Measurements from ENCODE around the gene ERI3. TPM values are rescaled to one million over a fixed set of nuclear protein-coding genes. Genes with fewer than 3 reads are reported as not detected.

Gene ERI3
- total RNA-seq, 1 donor, result 50.0 TPM

DNA sequence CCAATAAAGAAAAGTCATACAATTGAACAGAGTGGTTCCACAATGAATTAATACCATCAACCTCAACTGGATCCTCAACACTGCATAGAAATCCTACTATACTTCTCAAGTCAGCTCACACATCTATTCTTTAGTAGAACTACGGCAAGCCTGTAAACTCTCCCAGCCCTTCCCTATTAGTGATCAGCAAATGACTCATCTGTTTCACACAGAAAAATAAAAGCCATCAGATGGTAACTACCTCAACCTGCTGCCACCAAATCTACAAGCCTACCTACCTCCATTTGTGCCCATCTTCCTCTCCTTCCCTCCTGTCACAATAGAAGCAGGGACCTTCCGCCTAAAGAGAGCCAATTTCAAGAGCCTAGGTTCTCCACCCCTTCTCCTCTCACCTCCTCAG is 78.2 kb downstream of the ERI3 start:
- DNase-seq (ENCODE audit: low read depth), result peak; percentile 3
- no peak overlapping the region for H3K4me3 ChIP-seq (ENCODE audit: low read depth, low read length)
- TF ChIP-seq, protein P1, sequence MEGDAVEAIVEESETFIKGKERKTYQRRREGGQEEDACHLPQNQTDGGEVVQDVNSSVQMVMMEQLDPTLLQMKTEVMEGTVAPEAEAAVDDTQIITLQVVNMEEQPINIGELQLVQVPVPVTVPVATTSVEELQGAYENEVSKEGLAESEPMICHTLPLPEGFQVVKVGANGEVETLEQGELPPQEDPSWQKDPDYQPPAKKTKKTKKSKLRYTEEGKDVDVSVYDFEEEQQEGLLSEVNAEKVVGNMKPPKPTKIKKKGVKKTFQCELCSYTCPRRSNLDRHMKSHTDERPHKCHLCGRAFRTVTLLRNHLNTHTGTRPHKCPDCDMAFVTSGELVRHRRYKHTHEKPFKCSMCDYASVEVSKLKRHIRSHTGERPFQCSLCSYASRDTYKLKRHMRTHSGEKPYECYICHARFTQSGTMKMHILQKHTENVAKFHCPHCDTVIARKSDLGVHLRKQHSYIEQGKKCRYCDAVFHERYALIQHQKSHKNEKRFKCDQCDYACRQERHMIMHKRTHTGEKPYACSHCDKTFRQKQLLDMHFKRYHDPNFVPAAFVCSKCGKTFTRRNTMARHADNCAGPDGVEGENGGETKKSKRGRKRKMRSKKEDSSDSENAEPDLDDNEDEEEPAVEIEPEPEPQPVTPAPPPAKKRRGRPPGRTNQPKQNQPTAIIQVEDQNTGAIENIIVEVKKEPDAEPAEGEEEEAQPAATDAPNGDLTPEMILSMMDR (IDR thresholded peaks at IDR 0.05; ENCODE audit: insufficient read depth, low read length), result no peak

DNA sequence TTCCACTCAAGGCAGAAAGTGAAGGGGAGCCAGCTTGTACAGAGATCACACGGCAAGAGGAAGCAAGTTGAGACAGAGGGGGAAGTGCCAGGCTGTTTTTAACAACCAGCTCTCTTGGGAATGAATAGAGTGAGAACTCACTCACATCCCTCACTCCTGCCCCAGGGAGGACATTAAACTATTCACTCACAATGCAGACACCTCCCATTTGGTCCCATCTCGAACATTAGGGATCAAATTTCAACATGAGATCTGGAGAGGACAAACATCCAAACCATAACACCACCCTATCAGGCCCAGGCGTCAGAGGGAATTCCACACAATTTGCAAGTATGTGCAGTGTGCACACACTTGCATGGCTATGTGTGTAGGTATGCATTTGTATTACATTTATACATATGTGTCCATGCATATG is 79.1 kb downstream of the ERI3 start:
- H3K4me3 ChIP-seq (ENCODE audit: low read depth, low read length), result no peak overlapping the region
- TF ChIP-seq, protein P1 (IDR thresholded peaks at IDR 0.05; ENCODE audit: insufficient read depth, low read length), result no peak
- DNase-seq (ENCODE audit: low read depth), result peak; percentile 40

DNA sequence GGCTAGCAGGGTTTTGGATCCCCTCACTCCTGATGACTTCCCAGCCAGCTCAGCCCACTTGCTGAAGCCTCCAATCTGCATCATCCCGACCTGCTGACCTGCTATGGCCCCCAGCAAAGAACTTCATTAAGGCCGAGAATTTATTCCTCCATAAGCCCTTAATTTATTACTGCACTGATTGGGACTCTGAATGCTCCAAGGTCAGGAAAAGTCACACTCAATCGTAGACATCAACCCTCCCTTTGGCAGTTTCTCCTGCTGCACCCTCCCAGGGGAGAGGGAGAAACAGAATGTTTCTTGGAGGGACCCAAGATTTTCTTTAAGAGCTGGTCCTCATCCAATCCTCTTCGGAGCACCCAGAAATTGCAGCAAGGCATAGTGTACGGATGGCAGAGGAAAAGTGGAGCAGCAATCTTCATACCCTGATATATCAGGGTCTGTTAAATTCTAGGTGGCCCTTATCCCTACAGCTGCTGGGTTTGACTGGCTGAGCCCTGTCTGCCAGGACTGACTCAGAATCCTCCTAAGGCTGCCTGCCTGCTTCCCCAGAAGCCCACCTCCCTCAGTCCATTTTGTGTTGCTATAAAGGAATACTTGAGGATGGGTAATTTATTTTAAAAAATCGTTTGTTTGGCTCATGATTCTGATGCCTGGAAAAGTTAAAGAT is 79.6 kb downstream of the ERI3 start:
- TF ChIP-seq, protein P1 (IDR thresholded peaks at IDR 0.05; ENCODE audit: insufficient read depth, low read length), result no peak

DNA sequence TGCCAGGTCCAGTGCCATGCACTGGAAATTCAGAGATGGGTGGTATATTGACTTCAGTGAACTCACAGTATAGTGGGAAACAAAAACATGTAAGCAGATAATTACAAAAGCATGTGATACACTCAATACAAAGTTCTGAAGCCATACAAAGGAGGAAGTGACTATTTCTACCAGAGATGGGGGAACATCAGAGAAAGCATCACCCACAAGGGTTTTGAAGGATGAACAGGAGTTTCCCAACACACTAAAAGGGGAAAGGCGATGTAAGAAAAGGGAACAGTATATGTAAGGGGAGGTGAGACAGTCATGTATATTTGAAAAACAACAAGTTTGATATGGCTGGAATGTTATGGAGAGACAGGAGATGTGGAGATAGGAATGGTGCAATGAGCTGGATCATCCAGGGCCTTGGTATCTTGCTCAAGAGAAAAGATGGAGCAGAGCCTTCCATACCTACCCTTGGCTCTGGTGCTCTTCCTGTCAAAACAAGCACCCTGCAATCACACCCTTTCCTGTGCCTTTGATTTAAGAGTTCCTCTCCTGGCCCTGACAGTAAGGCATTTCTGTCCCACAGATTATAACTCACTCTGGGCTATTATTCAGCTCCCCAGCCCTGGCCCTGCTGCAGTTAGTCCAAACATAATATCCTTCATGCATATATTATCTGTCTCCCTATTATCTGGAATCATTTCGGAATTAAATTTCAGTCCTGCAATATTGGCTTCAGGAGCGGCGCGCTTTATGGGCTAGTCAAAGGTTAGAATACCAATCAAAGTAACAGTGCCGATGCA is 81.3 kb downstream of the ERI3 start:
- no peak for DNase-seq (ENCODE audit: low read depth)
- no peak overlapping the region for H3K4me3 ChIP-seq (ENCODE audit: low read depth, low read length)
- TF ChIP-seq, protein P1 (IDR thresholded peaks at IDR 0.05; ENCODE audit: insufficient read depth, low read length), result no peak

More for the DNA sequence above, 79.6 kb downstream of the ERI3 start:
- no peak for DNase-seq (ENCODE audit: low read depth)
- H3K4me3 ChIP-seq (ENCODE audit: low read depth, low read length), result no peak overlapping the region

DNA sequence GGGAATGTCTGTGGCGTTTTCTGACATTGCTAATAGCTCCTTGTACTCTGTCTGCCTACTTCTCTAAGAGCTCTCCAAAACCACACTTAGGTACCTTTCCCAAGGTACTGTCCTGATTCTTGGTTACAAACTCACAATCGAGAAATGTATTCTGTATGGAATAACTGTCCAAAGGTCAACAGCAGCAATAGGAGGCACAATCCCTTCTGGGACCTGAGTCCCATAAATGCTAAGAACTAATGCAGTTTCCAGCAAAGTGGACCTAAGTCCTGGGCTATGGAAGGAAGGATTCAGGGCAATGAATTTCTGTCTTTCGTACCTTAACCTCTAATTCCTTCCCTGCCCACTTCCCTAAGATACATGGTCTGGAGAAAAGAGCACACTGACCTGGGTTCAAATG is 82.1 kb downstream of the ERI3 start:
- TF ChIP-seq, protein P1 (IDR thresholded peaks at IDR 0.05; ENCODE audit: insufficient read depth, low read length), result no peak
- no peak overlapping the region for H3K4me3 ChIP-seq (ENCODE audit: low read depth, low read length)
- DNase-seq (ENCODE audit: low read depth), result no peak

DNA sequence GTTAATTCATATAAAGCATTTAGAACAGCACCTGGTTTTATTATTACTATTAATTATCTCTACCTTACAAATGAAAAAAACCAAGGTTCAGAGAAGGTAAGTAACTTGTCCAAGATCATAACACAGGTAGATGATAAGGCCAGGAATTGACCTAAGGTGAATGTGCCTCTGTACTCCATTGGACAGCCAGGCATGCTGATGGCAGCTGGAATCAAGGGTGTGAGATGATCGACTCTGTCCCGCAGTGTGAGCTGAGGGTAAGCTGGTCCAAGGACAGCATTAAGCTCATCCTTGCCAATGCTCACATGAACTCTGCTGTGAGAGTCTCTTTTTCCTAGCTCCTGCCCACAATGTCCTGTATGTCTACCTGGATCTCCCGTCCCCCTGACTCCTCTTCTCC is 83.4 kb downstream of the ERI3 start:
- no peak overlapping the region for H3K4me3 ChIP-seq (ENCODE audit: low read depth, low read length)
- TF ChIP-seq, protein P1 (IDR thresholded peaks at IDR 0.05; ENCODE audit: insufficient read depth, low read length), result no peak
- no peak for DNase-seq (ENCODE audit: low read depth)
